Stomach smooth muscle (tissue), 2 donors: ENCODE measurements around the gene ARID1B.

Experiments
- H3K27ac ChIP-seq: one replicate; pipeline ENCODE4 v1.7.0; 2013; ENCODE audit warnings: mild to moderate bottlenecking, low read length, inconsistent platforms
- H3K27me3 ChIP-seq, 2 donors: one replicate each; pipeline ENCODE4 v1.7.0; 2013; ENCODE audit warnings: low read length in 2 of 2; ENCODE audit not compliant: insufficient read depth in 2 of 2, control insufficient read depth in 1 of 2
- H3K36me3 ChIP-seq, 2 donors: one replicate each; pipeline ENCODE4 v1.7.0; 2013; ENCODE audit warnings: low read length in 2 of 2; ENCODE audit not compliant: control insufficient read depth in 2 of 2, insufficient read depth in 2 of 2
- H3K4me1 ChIP-seq: one replicate; pipeline ENCODE4 v1.7.0; 2013; ENCODE audit warnings: low read length; ENCODE audit not compliant: control insufficient read depth, insufficient read depth
- H3K4me3 ChIP-seq, 2 donors: one replicate each; pipeline ENCODE4 v1.7.0; 2013; ENCODE audit warnings: low read length in 2 of 2
- H3K9ac ChIP-seq, 2 donors: one replicate each; pipeline ENCODE4 v1.7.0; 2013; ENCODE audit warnings: low read length in 2 of 2, mild to moderate bottlenecking in 1 of 2
- H3K9me3 ChIP-seq, 2 donors: one replicate each; pipeline ENCODE4 v1.7.0; 2013; ENCODE audit warnings: low read length in 2 of 2; ENCODE audit not compliant: control insufficient read depth in 2 of 2
- donor health status: healthy.
- donor health status: Pancreatic carcinoma.

The ARID1B gene

GRCh38 chr6:156952401-156952800, 175.2 kb downstream of the ARID1B start:
- no peak overlapping the region for H3K4me3 ChIP-seq
- H3K9me3 ChIP-seq, result no peaks in the 10 kb centered on the region
- no peak overlapping the region for H3K9ac ChIP-seq
- H3K4me1 ChIP-seq, result peaks cover 42% of the 10 kb centered on the region
- no peaks in the 10 kb centered on the region for H3K27me3 ChIP-seq
- no peaks in the 10 kb centered on the region for H3K36me3 ChIP-seq
- H3K27ac ChIP-seq, result no peak overlapping the region

GRCh38 chr6:156953127-156953478, 175.9 kb downstream of the ARID1B start:
- H3K36me3 ChIP-seq, result no peaks in the 10 kb centered on the region
- no peaks in the 10 kb centered on the region for H3K9me3 ChIP-seq
- H3K4me1 ChIP-seq, result peaks cover 44% of the 10 kb centered on the region
- H3K27ac ChIP-seq, result peak overlapping the region; percentile 53
- no peak overlapping the region for H3K9ac ChIP-seq
- no peaks in the 10 kb centered on the region for H3K27me3 ChIP-seq
- no peak overlapping the region for H3K4me3 ChIP-seq

- Histone ChIP-seq H3K4me3 (peak overlapping the region in 1 of 2 donors; percentile 47), H3K4me1 (peaks cover 44% of the 10 kb centered on the region)
Measured at GRCh38 chr6:156953479-156954146, 176.4 kb downstream of the ARID1B start.

DNA sequence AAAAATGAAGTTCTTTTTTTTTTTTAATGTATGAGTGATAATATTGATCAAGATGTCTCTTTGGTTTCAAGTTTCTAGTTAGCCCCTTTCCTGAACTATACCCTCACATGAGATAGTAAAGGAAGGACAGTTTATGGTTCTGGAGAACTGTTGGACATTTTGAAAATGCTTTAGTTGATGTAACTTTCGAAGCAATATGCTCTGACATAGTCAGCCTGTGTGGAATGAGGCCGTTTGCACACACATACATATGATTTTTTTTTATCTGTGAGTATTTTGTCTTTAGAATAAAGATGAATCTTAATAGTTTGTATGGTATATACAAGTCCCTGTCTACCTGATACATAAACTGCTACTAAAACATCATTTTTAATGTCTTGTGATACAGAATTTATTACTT, 177.0 kb downstream of the ARID1B start:
- Histone ChIP-seq H3K4me1 (peaks cover 42% of the 10 kb centered on the region), H3K27me3 (no peaks in the 10 kb centered on the region), H3K9ac (no peak overlapping the region), H3K27ac (no peak overlapping the region), H3K4me3 (no peak overlapping the region), H3K9me3 (no peaks in the 10 kb centered on the region), H3K36me3 (no peaks in the 10 kb centered on the region)

More at GRCh38 chr6:156953479-156954146, 176.4 kb downstream of the ARID1B start:
- no peak overlapping the region for H3K9ac ChIP-seq
- no peaks in the 10 kb centered on the region for H3K27me3 ChIP-seq
- no peaks in the 10 kb centered on the region for H3K9me3 ChIP-seq
- no peaks in the 10 kb centered on the region for H3K36me3 ChIP-seq
- H3K27ac ChIP-seq, result peak overlapping the region; percentile 53

DNA sequence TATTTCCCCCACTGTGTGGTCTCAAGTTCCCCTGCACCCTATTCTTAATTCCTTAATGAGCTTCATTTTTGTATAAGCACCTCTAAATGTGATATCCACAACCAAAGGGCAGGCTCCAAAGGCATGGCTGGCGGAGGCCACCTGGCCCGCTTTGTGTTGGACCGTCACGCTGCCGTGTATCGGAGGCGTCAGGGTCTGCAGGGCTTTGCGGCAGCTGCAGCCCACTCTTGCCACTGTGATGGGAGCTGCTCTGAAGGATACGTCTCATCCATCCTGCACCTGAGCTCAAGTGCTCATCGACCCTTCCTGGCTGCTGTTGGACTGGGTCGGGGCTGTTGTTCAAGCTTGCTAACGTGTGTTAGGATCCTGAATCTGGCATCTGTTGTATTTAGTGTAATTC, 177.6 kb downstream of the ARID1B start:
- Histone ChIP-seq H3K36me3 (no peaks in the 10 kb centered on the region), H3K9ac (no peak overlapping the region), H3K4me1 (peaks cover 37% of the 10 kb centered on the region), H3K27ac (no peak overlapping the region), H3K27me3 (no peaks in the 10 kb centered on the region), H3K4me3 (no peak overlapping the region), H3K9me3 (no peaks in the 10 kb centered on the region)

- H3K27ac ChIP-seq, result peak overlapping the region; percentile 58
- H3K9ac ChIP-seq, result no peak overlapping the region
Measured at GRCh38 chr6:156955494-156956183, 178.5 kb downstream of the ARID1B start.

GRCh38 chr6:156956286-156956685, 179.1 kb downstream of the ARID1B start:
- H3K4me3 ChIP-seq, result no peak overlapping the region
- H3K4me1 ChIP-seq, result peaks cover 35% of the 10 kb centered on the region
- no peaks in the 10 kb centered on the region for H3K9me3 ChIP-seq
- peak overlapping the region; percentile 58 for H3K27ac ChIP-seq
- no peaks in the 10 kb centered on the region for H3K36me3 ChIP-seq
- no peak overlapping the region for H3K9ac ChIP-seq
- H3K27me3 ChIP-seq, result no peaks in the 10 kb centered on the region

More at GRCh38 chr6:156955494-156956183, 178.5 kb downstream of the ARID1B start:
- peaks cover 35% of the 10 kb centered on the region for H3K4me1 ChIP-seq
- H3K36me3 ChIP-seq, result no peaks in the 10 kb centered on the region
- H3K27me3 ChIP-seq, result no peaks in the 10 kb centered on the region
- no peaks in the 10 kb centered on the region for H3K9me3 ChIP-seq
- peak overlapping the region in 1 of 2 donors; percentile 7 for H3K4me3 ChIP-seq

DNA sequence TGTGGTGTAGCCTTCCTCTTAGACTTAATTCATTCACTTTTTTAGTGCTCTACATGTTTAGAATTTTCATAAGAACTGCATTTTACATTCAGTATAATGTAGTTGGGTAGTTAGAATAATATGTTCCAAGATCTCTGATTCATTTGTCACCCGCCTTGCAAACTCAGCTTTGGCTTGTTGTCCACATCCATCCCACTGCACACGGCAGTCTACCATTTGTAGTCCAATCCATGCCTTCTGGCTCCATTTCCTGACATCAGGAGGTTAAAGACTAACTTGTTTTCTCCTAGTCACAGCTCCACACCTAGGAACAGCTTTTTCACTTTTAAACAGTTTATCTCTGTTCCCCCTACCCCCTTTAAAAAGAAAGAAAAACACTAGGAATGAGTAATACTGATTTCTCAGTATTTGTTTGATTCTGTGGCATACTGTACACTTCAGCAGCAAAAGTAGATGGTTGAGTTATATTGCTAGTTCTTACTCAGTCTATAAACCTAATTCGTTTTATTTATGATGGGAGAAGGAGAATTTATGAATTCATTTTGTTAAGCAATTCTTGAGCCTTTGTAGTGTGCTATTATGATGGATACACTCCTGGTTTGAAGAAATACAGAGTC, 180.9 kb downstream of the ARID1B start:
- H3K4me1 ChIP-seq, result peaks cover 30% of the 10 kb centered on the region

GRCh38 chr6:156960525-156960924, 183.3 kb downstream of the ARID1B start:
- no peaks in the 10 kb centered on the region for H3K36me3 ChIP-seq

More for the DNA sequence above, 180.9 kb downstream of the ARID1B start:
- Histone ChIP-seq H3K27me3 (no peaks in the 10 kb centered on the region), H3K36me3 (no peaks in the 10 kb centered on the region), H3K9me3 (no peaks in the 10 kb centered on the region), H3K4me3 (no peak overlapping the region), H3K9ac (no peak overlapping the region), H3K27ac (no peak overlapping the region)

GRCh38 chr6:156961282-156961892, 184.2 kb downstream of the ARID1B start:
- no peak overlapping the region for H3K4me3 ChIP-seq
- H3K27ac ChIP-seq, result no peak overlapping the region
- no peak overlapping the region for H3K9ac ChIP-seq
- peaks cover 17% of the 10 kb centered on the region for H3K4me1 ChIP-seq
- H3K36me3 ChIP-seq, result no peaks in the 10 kb centered on the region
- H3K27me3 ChIP-seq, result no peaks in the 10 kb centered on the region
- H3K9me3 ChIP-seq, result no peaks in the 10 kb centered on the region

More at GRCh38 chr6:156960525-156960924, 183.3 kb downstream of the ARID1B start:
- Histone ChIP-seq H3K9me3 (no peaks in the 10 kb centered on the region), H3K27ac (no peak overlapping the region), H3K9ac (no peak overlapping the region), H3K4me1 (peaks cover 26% of the 10 kb centered on the region), H3K4me3 (no peak overlapping the region), H3K27me3 (no peaks in the 10 kb centered on the region)
